Measurements from ENCODE around the gene SPATA2.

Gene SPATA2

GRCh38 chr20:49853640-49854039 lies 61.7 kb downstream of the SPATA2 start:
- no peak for DNase-seq
